Suppressor macrophage treated with lipopolysaccharide for 4 hours (primary cell): ENCODE results near the gene ADK.
A peak's percentile ranks its signal among the peaks of the same experiment; 100 is the strongest.
"Not testable (repeated sequence)": the region's sequence is repeated elsewhere in the genome, so short reads cannot be mapped to it uniquely, and the experiment has no call there.

Source experiments
- DNase-seq: peaks from one replicate; pipeline ENCODE4 v3.0.0-alpha.2; 2020

The ADK gene

GRCh38 chr10:74150990-74151878 lies at the start of gene ADK:
Gene ADK (plus strand): TSS chr10:74151221. CDS start chr10:74151279, 58 bp downstream.
- peak; percentile 99 for DNase-seq

- peak; percentile 9 for DNase-seq
Measured at GRCh38 chr10:74103560-74104258, 47.3 kb upstream of the ADK start.

- no peak for DNase-seq
Measured at GRCh38 chr10:74104480-74104879, 46.5 kb upstream of the ADK start.

- DNase-seq, result no peak
Measured at GRCh38 chr10:74104996-74105395, 46.0 kb upstream of the ADK start.

DNA sequence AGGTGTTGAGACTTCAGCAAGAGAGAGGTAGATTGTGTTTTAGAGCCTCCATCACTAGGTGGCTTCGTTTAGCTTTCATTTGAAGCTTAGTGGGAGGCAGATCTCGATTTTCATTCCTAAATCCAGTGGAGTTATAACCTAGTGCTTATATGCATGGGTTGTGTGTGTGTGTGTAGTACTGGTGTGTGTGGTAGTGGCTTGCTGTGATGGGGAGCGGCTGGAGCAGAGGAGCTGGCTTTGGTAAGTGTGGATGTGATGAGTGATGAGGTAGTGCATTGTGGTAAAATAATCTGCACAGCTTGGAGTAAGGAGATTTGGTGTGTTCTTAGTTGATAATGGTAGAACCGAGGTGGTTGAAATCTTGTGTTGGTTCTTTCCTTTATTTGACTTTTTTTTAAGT lies 43.6 kb upstream of the ADK start:
- no peak for DNase-seq

- no peak for DNase-seq
Measured at GRCh38 chr10:74109452-74109851, 41.6 kb upstream of the ADK start.

DNA sequence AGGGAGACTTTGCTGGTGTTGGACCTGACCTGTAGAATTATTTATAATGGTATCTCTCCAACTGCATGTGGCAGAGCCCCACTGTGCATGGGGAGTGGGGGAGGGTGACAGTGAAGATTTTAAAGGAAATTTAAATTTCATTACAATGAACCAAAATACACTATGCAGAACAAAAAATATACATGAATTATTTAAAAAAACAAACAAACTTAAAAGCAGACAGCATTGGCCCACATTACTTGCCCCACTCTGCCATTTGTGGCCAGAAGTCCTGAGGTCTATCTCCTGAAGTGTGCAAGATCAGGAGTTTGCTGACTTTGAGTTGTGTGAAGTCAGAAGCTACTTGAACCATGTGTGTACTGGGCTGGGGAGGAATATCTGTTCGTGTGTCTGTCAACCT lies 40.9 kb upstream of the ADK start:
- DNase-seq, result no peak

DNA sequence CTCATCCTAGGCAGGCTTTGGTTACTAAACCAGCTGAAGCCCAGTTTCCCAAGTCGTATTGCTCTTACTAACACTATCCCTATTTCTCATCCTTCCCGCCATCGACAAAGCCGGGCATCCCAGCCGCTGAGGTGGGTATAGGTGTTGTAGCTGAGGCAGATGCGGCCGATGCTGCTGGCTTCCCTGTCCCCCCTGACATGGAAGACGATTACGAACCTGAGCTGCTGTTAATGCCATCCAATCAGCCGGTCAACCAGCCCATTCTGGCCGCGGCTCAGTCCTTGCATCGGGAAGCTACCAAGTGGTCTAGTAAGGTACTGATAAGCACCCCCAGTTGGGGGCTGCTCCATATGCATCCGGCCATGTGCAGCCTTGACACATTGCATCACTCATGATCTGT lies 39.2 kb upstream of the ADK start:
- no peak for DNase-seq

- no peak for DNase-seq
Measured at GRCh38 chr10:74113546-74113945, 37.5 kb upstream of the ADK start.

DNA sequence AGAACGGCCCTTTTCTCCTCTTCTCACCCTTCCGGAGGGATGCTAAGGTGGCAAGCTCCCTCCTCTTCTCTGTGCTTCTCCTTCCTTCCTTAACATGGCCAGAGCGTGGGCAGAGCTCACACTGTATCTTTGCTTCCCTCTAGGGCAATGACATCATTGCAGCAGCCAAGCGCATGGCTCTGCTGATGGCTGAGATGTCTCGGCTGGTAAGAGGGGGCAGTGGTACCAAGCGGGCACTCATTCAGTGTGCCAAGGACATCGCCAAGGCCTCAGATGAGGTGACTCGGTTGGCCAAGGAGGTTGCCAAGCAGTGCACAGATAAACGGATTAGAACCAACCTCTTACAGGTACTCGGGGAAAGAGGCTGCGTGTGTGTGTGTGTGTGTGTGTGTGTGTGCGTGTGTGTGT lies 37.0 kb upstream of the ADK start:
- DNase-seq, result no peak

GRCh38 chr10:74117738-74118137 lies 33.3 kb upstream of the ADK start:
- DNase-seq, result no peak

DNA sequence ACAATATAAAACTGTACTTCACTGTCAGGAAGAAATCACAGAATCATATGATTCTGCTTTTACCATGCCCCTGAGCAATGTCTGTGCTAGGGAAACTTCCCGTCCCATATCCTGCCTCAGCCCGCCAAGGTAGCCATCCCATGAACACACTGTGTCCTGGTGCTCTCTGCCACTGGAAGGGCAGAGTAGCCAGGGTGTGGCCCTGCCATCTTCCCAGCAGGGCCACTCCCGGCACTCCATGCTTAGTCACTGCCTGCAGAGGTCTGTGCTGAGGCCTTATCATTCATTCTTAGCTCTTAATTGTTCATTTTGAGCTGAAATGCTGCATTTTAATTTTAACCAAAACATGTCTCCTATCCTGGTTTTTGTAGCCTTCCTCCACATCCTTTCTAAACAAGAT lies 32.2 kb upstream of the ADK start:
- DNase-seq, result no peak

DNA sequence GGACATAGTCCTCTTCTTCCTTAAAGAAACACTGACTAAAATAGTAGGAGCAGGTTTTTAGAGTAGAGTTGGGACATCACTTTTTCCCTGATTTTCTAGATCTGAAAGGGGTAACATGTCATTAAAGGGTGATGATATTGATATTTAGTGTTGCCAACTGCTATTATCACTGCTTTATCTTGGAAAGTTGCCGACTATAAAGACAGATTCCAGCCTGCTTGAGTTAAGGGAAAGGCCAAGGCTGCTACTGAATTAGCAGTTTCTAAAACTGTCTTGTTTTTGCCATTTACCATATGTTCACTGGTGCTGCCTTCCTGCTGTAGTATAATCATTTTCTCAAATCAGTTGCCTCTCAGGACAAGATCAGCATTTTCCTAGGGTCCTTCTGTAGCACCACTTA lies 30.1 kb upstream of the ADK start:
- DNase-seq, result no peak

DNA sequence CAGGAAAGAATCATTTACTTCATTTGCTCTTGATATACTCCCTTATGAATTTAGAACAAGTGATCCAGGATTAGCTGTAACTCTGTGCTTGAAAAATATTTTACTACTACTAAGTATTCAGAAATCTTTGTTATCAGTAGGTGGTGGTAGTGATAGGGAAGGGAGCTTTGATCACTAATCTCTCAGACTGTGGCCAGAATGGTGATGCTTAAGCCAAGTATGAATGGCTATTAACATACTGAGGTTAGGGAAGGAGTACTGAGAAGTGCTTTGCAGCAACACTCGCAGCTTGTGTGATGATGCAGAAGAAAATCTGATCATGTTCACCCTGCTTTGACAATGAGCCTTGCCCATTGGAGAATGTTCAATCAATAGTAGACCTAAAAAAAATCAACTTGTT lies 29.7 kb upstream of the ADK start:
- DNase-seq, result no peak

DNA sequence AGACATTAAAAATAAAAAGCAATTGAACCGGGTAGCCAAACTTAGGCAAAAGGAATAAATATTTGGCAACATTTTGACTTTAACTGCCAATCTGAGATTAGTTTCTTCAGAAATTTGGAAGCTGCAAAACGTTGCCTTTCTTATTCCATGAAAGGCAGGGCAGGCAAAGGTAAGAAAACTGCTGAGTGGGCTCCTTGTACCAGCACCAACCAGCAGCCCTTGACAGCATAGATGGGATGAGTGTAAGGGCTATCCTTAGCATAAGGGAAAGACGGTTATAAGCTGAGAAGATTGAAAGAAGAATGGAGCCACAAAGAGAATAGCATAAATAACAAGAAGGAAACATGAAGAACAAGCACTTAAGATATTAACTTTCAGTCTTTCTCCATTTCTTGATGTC lies 29.0 kb upstream of the ADK start:
- no peak for DNase-seq

DNA sequence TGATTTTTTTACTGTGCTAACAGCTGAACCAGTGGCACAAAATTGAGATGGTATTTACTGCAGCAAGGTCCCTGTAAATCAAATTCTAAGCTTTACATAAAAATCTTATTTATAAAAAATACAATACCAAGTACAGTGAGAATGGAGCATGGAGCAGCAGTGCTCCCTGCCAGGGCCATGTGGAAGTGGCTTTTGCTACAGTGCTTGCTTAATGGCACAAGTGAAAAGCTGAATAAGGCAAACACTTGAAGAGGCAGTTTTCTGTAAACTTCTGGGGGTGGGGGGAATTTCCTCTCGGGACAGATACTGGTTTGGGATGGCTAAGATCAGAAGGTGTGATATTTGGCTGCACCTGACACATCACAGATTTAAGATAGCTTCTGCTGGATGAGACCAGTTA lies 27.9 kb upstream of the ADK start:
- peak; percentile 7 for DNase-seq

DNA sequence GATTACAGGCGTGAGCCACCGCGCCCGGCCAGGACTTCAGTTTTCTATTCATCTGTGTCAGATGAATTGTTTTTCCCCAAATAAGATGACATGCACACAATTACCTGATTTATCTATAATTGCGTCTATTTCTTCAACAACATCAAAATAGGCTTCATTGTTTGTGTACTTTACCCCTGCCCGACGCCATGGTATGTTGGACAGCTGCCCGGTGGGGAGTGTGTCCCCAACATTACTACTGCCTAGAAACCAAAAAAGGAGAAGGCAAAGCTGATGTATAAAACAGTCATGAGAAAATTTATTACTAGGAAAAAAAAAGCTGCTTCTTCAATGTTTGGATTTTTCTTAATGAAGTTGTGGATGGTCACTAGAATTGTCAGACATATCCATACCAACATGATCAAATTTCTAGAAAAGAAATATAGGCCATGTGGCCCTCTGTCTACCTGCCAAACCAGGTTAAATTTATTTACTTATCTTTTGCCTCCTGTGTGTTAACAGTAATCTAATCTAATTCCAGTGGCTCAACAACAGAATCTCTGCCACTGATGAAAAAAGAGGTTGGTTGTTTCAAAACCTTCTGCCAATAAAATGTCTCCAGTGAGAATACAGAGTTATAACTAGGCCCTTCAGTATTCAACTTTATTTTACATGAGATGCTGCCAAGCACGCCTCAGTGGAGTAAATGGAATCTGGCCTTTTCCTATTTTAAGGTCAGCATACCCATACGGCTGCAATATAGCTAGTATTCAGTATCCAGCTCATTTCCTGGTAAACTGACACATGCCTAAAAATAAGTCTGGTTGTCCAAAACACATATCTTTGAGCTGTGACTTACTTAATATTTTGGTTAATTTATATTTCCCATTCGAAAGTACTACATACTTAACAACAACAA lies 16.8 kb upstream of the ADK start:
- DNase-seq, result no peak

- DNase-seq, result no peak
Measured at GRCh38 chr10:74135452-74135851, 15.6 kb upstream of the ADK start.

- DNase-seq, result no peak
Measured at GRCh38 chr10:74137992-74138391, 13.0 kb upstream of the ADK start.

- not testable (repeated sequence) for DNase-seq
Measured at GRCh38 chr10:74138596-74138995, 12.4 kb upstream of the ADK start.

DNA sequence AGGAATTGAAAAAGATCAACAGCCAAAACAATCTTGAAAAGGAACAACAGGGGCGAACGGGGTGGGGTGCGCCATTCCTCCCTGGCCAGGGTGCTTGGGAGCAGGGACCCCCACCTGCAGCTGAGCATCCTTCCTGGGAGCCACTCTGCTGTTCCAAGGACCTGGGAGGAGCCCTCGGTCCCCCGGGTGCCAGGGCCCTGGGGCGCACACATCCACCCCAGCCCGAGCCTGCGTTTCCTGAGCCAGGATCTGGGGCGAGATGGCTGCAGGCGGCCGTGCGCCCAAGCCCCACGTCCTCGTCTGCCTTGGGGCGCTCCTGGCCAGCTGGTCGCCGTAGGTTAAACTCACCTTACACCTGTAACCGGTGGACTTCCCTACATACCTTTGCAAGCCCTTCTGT lies 11.0 kb upstream of the ADK start:
- DNase-seq, result no peak

- no peak for DNase-seq
Measured at GRCh38 chr10:74140553-74140952, 10.5 kb upstream of the ADK start.

- no peak for DNase-seq
Measured at GRCh38 chr10:74145133-74145532, 5.9 kb upstream of the ADK start.
